ENCODE results near the gene ARID2.

- no peak for TF ChIP-seq POLR2A (IDR thresholded peaks at IDR 0.05)
- TF ChIP-seq, protein P1, sequence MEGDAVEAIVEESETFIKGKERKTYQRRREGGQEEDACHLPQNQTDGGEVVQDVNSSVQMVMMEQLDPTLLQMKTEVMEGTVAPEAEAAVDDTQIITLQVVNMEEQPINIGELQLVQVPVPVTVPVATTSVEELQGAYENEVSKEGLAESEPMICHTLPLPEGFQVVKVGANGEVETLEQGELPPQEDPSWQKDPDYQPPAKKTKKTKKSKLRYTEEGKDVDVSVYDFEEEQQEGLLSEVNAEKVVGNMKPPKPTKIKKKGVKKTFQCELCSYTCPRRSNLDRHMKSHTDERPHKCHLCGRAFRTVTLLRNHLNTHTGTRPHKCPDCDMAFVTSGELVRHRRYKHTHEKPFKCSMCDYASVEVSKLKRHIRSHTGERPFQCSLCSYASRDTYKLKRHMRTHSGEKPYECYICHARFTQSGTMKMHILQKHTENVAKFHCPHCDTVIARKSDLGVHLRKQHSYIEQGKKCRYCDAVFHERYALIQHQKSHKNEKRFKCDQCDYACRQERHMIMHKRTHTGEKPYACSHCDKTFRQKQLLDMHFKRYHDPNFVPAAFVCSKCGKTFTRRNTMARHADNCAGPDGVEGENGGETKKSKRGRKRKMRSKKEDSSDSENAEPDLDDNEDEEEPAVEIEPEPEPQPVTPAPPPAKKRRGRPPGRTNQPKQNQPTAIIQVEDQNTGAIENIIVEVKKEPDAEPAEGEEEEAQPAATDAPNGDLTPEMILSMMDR (IDR thresholded peaks at IDR 0.05) = no peak
- no peak for TF ChIP-seq EP300 (IDR thresholded peaks at IDR 0.05)
These were observed 59.5 kb downstream of the ARID2 start for GRCh38 chr12:45789025-45789424.
